ENCODE results near the gene CSNK2A1.

CSNK2A1 gene

DNA sequence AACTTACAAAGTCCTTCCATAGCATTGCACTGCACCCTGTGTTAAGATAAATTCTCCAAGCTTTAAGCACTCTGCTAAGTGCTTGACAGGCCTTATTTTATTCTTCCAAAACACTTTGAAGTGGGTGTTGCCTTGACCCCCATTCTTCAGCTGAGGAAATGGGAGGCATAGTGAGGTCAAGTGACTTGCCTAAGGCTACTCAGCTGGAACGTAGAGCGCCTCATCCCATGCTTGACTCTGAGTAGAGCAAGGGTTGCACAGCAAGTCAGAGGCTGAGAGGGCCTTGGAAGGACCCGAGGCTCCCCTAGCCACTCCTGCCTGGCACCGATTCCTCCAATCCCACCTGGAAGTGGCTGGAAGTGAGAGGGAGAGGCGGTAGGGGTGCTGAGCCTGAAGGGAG, 19.6 kb upstream of the CSNK2A1 start:
- no peak for DNase-seq

DNA sequence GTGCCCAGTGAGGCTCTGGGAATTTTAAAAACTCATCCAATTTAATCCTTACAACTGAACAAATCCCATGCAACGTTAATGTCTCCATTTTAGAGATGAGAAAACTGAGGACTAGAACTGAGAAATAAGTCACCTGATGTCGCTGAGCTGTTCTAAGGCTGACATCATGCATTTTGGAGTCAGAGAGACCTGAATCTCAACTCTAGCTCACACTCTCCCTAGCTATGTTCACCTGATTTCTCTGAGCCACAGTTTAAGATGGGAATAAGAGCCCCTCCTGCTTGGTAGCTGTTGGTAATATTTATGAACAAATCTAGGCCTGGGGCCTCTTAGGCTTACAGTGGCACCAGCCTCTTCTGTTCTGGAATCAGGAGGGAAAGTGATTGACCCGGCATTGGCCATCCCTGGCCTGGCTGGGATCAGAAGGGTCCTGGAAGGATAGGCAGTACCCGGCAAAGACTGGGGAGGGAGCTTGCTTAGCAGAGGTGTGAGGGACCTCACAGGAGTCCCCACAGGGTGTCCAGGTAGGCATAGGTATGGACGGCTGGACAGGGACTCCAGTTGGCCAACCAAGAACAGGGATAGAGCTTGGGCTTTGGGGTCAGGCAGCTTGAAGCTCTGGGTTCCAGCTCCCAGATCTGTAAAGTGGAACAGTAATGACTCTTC, 18.8 kb upstream of the CSNK2A1 start:
- no peak for DNase-seq

DNA sequence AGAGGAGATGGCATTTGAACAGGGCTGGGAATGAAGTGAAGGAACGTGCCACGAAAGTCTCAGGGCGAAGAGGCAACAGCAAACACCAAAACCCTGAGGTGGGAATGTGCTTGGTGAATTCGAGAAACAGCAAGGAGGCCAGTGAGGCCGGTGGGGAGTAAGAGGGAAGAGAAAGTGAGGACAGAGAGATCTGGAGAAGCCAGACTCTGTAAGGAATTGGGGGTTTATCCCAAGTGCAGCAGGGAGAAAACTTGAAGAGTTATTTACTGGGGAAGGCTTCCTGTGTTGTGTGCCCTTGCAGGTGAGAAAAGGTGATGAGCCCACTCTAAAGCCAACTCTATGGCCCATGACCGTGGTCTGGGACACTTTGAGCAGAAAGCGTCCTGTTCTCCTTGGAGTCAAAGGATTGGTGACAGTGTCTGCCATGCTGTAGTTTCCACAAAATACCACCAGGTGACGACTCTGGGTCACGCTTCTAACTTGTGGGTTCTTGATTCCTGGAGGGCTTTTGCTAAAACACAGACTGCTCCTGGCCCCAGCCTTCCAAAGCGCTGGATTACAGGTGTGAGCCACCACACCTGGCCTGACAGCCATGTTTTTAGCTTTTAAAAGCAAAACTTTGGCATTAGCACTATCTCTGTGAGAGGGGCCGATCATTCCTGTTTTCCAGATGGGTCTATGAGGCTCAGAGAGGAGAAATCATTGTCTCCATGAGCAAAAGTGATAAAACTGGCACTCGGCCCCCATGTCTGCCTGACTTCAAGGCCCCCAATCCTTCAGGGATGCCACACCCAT, 18.0 kb upstream of the CSNK2A1 start:
- DNase-seq = peak; percentile 55

DNA sequence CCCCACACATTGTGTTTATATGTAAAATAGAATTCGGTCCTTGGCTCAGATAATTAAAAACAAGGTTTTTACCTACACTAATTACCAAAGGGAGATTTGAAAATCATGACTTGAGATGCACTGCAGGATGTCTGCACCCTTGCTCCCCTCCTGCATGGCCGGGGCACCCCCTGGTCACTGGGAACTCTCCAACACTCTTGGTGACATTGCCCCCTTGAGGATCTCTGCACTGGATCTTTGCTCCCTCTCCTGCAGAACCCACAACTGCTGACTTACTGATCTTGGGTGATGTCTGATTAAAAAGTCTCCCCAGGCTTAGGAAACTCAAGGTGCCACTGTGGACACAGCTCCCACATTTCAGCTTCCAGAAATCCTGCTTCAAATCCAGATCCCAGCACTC, 17.1 kb upstream of the CSNK2A1 start:
- DNase-seq = no peak

DNA sequence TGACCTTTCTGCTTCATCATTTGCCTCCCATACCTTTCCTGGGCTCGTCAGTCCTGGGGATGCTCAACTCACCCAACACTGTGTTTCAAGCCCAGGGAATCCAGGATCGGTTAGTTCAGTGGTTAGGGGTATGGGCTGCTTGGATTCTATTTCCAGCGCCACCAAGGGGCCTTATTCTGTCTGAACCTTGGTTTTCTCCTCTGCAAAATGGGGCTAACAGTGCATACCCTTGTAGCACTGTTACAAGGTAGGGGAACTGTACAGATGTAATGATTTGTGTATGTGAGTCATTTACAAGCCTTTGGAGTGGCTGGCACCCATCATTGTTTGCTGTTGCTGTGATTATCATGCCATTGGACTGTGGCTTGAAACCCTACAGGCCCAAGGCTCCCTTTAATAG, 14.5 kb upstream of the CSNK2A1 start:
- DNase-seq = no peak

DNA sequence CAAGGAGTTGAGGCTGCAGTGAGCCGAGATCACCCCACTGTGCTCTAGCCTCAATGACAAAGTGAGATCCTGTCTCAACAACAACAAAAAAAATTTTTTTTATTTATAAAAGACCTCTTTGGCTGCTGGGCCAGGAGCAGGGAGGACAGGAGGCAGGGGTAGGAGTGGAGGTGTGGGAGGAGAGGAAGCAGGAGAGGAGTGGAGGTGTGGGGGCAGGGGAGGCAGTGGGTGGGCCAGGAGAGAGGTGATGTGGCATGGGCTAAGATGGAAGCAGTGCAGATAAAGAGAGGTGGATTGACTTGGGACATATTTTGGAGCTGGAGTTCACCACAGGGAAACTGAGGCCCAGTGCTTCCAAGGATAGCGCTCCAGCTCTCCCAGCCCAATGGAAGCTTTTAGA, 13.4 kb upstream of the CSNK2A1 start:
- no peak for DNase-seq

DNA sequence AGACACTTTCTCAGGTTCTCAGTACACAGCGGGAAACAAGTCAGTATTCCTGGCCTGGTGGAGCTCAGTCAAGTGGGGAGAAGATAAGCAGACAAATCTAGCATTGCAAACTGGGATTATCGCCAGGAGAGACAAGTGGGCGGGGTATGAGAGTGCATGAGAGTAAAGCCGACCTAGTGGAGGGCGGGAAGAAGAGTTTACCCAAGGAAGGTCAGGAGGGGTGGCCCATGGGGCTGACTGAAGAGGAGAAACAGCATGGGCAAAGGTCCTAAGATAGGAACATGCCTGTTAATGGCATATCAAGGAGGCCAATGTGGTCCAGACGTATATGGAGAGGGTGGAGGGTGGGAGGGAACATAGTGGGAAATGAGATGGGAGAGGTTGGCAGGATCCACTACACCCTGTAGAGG, 12.4 kb upstream of the CSNK2A1 start:
- DNase-seq = no peak

DNA sequence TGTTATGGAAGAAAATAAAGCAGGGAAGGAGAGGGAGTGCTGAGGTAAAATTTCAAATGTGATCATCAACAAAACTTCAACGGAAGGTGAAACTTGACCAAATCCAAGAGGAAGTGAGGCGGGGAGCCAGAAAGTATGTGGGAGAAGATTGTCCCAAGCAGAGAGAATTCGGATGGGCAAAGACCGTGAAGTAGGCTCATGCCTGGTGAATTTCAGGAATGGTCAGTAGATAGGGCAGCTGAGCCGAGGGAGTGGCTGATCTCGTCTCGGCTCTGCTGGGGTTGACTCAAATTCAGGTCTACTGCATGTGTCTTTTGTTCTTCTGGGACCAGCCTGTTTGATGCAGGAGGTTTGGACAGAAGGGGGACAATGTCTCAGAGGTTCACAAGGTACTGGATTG, 7.0 kb upstream of the CSNK2A1 start:
- no peak for DNase-seq

DNA sequence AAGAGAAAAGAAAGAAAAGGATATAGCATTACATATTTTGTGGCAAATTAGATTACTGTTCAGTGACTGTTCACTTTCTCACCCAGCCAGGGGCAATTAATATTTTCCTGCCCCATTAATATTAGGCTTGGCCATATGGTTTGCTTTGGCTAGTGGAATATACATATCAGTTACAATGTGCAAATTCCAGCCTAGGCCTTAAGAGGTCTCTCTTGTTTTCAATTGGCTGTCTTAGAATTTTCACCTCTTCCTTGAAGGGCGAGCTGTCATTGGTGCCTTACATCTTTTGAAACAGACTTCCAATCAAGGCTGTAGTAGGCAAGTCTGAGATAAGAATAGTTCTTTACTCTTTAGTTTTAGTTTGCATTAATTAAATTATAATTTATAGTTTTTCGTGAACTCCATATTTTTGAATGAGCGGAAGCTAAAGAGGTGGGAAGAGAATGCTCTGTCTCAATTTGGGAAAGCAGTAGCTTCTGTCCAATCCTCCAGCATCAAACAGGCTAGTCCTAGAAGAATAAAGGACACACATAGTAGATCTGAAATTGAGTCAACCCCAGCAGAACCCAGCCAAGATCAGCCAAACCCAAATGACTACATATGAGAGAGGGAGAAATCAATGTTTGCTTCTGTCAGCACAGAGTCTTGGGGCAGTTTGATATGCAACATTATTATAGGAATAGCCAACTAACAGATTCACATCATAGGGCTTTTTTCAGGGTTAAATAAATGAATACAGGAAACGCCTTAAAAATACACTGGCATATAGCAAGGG, 6.3 kb upstream of the CSNK2A1 start:
- no peak for DNase-seq

DNA sequence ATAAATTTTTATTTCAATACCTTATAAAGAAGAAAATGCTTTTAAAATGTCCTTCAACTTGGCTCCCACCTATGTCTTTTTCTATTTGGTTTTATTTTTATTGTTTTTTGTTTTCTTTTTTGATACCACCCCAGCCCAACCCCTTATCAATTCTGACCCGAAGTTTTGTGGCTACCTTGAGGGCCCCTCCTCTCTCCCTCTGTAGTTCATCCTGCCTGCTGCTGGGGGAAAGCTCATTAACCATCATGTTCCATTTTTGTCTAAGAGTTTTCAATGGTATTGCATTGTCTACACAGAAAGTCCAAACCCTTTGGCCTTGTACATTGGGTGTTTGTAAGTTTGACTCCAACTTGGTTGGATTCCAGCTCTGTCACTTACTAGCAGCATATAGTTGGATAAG, 5.3 kb upstream of the CSNK2A1 start:
- DNase-seq = no peak

DNA sequence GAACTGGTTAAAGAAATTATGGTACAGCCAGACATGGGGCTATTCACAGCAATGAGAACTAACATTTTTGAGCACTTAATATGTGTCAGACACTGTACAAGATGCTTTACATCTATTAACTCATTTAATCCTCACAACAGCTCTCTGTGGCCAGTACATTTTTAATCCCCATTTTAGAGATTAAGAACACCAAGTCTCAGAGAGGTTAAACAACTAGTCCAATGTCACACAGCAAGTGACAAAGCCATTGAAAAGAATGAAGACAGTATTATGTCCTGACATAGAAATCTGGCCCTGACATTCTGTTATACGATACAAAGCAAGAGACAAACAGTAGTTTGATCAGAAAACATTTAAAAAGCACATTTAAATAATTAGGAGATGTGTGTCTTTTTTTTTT, 3.8 kb upstream of the CSNK2A1 start:
- DNase-seq = no peak

DNA sequence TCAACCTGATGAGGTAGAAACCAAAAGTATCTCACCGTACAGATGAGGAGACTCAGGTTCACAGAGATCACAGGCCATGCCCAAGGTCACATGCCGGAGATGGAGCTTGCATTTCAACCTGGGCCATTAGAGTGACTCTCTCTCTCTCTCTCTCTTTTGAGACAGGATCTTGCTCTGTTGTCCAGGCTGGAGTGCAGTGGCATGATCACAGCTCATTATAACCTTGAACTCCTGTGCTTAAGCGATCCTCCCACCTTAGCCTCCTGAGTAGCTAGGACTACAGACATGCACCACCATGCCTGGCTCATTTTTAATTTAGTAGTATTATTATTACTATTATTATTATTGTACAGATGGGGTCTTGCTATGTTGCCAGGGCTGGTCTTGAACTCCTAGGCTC, 2.8 kb upstream of the CSNK2A1 start:
- no peak for DNase-seq

DNA sequence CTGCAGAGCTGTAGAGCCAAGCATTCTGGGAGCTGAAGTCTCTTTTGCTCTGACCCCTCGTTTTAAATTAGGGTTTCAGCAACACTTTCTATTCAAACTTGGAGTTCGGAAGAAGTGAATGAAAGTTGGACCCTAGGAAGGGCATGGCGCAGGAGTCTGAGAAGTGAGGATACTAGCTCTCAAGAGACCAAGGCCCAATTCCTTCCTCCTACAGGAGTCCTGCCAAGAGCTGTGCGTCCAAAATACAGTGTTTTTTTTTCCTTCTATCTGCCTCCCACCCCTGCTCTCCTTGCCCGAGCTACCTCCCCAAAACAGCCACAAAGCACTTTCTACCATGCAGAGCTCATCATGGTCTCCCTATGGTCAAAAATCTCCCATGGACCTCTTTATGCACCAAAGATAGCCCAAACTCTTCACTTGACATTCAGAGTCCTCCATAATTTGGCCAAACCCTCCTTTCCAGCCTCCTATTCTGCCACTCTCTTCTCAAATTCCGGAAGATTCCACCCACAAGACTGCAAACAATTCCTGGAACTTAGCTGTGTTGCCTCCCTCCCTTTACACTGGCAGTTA, 649 bp upstream of the CSNK2A1 start:
- DNase-seq = no peak

DNA sequence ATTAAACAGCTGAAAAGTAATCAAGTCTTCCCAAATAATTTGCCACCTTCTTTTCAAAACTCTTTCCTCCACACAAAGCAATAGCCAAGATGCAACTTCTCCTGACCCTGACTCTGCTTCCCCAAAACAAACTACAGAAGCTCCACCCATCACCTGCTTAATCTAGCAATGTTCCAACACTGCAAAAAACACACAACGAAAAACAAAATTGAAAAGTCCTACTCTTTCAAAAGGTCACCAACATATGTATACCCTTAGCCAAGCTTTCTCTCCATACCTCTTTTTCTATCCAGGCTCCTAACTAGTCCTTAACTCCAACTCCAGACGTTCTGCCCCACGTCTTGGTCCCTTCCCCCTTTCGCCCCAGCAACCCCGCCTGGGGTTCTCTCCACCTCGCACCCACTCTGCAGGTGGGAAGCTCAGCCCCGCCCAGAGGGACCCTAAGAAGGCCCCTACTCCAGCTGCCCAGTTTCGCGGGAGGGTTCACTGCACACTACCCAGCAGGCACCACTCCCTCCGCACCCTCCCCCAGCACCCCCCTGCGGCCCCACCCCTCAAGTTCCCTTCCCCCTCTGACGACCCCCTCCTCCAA, 717 bp downstream of the CSNK2A1 start:
- DNase-seq = no peak

DNA sequence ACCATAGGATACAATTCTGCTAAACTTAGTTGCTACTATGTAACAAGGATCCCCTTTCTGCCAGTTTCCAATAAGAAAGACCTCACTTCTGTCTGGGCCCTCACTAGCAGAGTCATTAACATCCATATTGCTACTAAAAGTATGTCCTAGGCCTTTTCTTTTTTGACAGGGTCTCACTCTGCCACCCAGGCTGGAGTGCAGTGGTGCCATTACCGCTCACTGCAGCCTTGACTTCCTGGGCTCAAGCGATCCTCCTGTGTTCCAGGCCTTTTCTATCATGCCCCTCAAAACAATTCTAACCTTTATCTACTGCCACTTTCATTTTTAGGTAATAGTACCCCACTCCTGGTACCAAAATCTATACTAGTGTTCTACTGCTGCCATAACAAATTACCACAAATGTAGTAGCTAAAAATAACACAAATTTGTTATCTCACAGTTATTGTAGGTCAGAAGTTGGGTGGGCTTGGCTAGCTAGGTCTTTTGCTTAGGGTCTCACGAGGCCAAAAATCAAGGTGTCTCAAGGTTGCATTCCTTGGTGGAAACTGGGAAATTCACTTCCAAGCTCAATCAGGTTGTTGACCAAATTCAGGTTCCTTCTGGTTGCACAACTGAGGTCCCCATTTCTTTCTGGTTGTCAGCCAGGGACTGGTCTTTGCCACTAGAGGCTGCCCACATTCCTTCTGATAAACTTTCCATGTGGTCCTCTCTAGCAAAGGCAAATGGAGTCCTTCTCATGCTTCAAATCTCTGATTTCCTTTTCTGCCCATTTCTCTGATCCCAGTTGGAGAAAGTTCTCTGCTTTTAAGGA, 3.0 kb downstream of the CSNK2A1 start:
- no peak for DNase-seq

DNA sequence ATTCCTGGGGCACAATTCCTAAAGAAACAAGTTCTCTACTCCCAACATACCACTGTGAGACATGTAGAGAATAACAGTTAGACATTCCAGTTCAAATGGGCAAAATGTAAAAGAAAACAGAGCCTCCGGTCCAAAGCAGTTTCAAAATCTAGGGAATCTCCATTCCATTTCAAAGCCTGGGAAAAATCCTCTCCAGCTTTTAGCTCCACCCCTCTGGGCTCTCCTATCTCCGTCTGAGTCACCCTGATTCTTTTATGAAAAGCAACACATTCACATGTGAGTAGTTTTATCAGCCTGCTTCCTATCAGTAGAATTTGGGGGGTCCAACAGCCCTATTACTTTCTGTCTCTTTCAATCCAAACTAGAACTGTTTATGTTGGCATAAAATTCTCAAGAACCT, 3.7 kb downstream of the CSNK2A1 start:
- peak; percentile 9 for DNase-seq

DNA sequence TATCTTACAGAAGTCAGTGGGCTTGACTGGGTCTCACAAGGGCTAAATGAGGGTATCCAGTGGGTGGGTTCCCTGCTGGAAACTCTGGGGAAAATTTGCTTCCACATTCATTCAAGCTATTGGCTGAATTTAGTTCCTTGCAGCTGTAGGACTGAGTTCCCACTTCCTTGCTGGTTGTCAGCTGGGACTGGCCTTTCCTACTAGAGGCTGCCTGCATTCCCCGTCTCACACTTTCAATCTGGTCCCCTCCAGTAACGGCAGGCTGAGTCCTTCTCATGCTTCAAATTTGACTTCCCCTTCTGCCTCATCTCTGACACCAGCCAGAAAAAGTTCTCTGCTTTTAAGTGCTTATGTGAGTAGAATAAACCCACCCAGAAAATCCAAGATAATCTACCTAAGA, 4.4 kb downstream of the CSNK2A1 start:
- no peak for DNase-seq

DNA sequence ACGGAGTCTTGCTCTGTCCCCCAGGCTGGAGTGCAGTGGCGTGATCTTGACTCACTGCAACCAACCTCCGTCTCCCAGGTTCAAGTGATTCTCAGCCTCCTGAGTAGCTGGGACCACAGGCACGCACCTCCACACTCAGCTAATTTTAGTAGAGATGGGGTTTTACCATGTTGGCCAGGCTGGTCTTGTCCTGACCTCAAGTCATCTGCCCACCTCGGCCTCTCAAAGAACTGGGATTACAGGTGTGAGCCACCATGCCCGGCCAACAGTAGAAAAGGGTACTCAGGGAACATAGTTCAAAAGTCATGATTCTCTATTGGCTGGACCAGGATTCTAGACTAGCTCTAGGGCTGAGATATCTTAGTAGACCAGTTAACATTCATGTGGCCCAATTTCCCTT, 5.6 kb downstream of the CSNK2A1 start:
- no peak for DNase-seq

DNA sequence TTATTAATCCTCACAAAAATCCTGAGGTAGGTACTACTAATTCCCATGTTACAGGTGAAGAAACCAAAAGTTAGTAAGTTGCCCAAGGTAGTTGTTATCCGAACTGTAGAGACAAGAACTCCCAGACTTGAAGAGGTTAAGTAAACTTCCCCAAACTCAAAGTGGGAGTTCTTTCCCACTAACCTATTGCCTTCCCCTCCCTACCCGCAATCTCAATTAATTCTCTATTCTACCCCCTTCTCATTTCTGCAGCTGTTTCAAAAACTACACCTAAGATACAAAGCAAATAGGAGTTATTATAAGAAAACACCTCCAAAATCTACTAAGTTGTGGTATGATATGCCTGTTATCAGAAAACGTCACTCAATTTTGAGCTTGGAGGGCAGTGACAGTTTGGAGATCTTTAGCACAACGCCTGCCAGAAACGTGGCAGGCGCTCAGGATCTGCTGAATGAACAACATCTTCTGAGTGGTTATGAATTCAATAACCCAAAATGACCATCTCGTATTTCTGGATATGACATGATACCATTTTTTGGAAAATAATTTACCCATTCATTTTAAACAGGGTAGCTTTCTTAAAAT, 7.1 kb downstream of the CSNK2A1 start:
- no peak for DNase-seq

DNA sequence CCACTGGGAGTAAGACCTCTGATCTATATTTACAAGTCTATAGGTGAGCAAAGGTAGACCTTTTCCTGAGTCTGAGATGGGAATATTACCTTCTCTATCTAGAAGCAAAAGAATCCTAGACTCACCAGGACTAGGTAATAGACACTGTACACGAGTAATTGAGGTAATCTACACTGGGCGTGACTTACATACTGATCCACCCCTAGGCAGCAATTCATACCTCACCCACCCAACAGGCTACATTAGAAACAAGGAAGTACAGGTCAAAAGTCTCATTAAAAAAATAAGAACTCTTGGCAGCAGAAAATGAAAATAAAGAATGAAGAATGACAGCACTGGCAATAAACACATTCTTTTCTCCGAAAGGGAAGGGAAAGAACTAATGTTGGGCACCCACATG, 7.6 kb downstream of the CSNK2A1 start:
- no peak for DNase-seq

DNA sequence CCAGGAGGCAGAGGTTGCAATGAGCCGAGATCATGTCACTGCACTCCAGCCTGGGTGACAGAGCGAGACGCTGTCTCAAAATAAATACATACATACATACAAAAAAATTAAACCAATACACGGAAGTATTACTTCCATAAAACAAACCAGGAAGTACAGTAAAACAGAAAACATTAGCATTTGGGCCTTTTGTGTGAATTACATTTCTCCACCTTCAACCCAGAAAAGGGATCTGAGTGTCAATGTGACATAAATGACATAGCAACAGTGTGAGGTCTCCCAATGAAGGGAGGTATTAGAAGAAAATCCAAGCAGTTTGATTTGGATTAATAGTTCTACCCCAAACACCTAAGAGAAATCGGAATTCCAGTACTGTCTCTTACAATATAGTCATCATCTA, 10.1 kb downstream of the CSNK2A1 start:
- DNase-seq = no peak

DNA sequence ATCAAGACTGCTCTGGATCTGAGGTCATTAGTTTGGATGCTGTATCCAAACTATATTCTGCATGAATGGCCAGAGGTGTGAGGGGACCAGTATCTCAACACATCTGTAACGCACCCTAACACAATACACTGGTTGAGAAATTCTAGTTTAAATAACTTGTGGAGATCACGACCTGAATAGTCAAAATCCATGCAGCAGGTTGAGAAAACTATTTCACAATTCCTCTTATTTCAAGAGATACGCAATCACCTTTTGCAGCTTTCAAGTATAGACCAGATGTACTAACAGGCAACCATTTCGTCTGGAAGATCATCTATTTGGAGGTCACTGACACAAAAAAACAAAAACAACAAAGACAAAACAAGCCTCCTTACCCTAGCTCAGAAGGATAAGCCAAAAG, 11.1 kb downstream of the CSNK2A1 start:
- DNase-seq = no peak

Data from fibroblast of skin of right quadriceps (primary cell).